D721Med (cell line): Measurements from ENCODE around the gene CHST8.
"Not testable (repeated sequence)": the region's sequence is repeated elsewhere in the genome, so short reads cannot be mapped to it uniquely, and the experiment has no call there.

Source experiments
- DNase-seq: peaks from one replicate; pipeline ENCODE4 v3.0.0; 2011; ENCODE audit warnings: low spot score; ENCODE audit not compliant: insufficient read length
- FAIRE-seq: peaks from 2 replicates; lab custom pipeline; 2011; peaks lifted over from hg19 to GRCh38; lab: Jason Lieb, UNC
- CTCF ChIP-seq: IDR thresholded peaks from 2 replicates; pipeline ENCODE4 v1.5.1; 2012; ENCODE audit warnings: mild to moderate bottlenecking, control low read depth; ENCODE audit not compliant: insufficient read depth; ENCODE audit errors: missing control alignments

CHST8 gene

GRCh38 chr19:33606556-33606955 lies 15.2 kb upstream of the CHST8 start:
- DNase-seq, result no peak
- FAIRE-seq, result no peak
- no peak for TF ChIP-seq CTCF

GRCh38 chr19:33609353-33609752 lies 12.4 kb upstream of the CHST8 start:
- TF ChIP-seq CTCF, result no peak
- no peak for FAIRE-seq
- DNase-seq, result no peak

- TF ChIP-seq CTCF, result no peak
- FAIRE-seq, result no peak
These were observed 11.2 kb upstream of the CHST8 start for GRCh38 chr19:33610588-33610987.

GRCh38 chr19:33612928-33613619 lies 8.7 kb upstream of the CHST8 start:
- FAIRE-seq, result no peak
- no peak for TF ChIP-seq CTCF

More at GRCh38 chr19:33610588-33610987, 11.2 kb upstream of the CHST8 start:
- no peak for DNase-seq

GRCh38 chr19:33613620-33614000 lies 8.1 kb upstream of the CHST8 start:
- DNase-seq (no peak), FAIRE-seq (no peak)
- TF ChIP-seq CTCF, result no peak

More at GRCh38 chr19:33612928-33613619, 8.7 kb upstream of the CHST8 start:
- DNase-seq, result no peak

GRCh38 chr19:33616346-33616745 lies 5.4 kb upstream of the CHST8 start:
- no peak for TF ChIP-seq CTCF
- FAIRE-seq (no peak), DNase-seq (no peak)

GRCh38 chr19:33616857-33617256 lies 4.9 kb upstream of the CHST8 start:
- no peak for FAIRE-seq
- TF ChIP-seq CTCF, result no peak
- no peak for DNase-seq

- FAIRE-seq, result not testable (repeated sequence)
These were observed 3.4 kb upstream of the CHST8 start for GRCh38 chr19:33618363-33618762.

More at GRCh38 chr19:33618363-33618762, 3.4 kb upstream of the CHST8 start:
- DNase-seq, result not testable (repeated sequence)
